ENCODE results near the gene PXYLP1.

PXYLP1 gene

GRCh38 chr3:141273700-141274410 is 42.2 kb downstream of the PXYLP1 start:
- no peak for DNase-seq (ENCODE audit: low read depth)

GRCh38 chr3:141274411-141275031 is 42.9 kb downstream of the PXYLP1 start:
- DNase-seq (ENCODE audit: low read depth): no peak

- DNase-seq (ENCODE audit: low read depth): peak; percentile 89
Measured at GRCh38 chr3:141275032-141275422, 43.4 kb downstream of the PXYLP1 start.

GRCh38 chr3:141275511-141275910 is 43.9 kb downstream of the PXYLP1 start:
- peak; percentile 28 for DNase-seq (ENCODE audit: low read depth)

GRCh38 chr3:141275973-141276372 is 44.3 kb downstream of the PXYLP1 start:
- DNase-seq (ENCODE audit: low read depth): peak; percentile 74

- DNase-seq (ENCODE audit: low read depth): no peak
Measured at GRCh38 chr3:141276398-141276797, 44.8 kb downstream of the PXYLP1 start.

GRCh38 chr3:141277451-141277850 is 45.8 kb downstream of the PXYLP1 start:
- DNase-seq (ENCODE audit: low read depth): no peak

GRCh38 chr3:141278196-141279076 is 46.8 kb downstream of the PXYLP1 start:
- peak; percentile 50 for DNase-seq (ENCODE audit: low read depth)

- peak; percentile 21 for DNase-seq (ENCODE audit: low read depth)
Measured at GRCh38 chr3:141279077-141279967, 47.7 kb downstream of the PXYLP1 start.

GRCh38 chr3:141280086-141280485 is 48.5 kb downstream of the PXYLP1 start:
- DNase-seq (ENCODE audit: low read depth): peak; percentile 93

GRCh38 chr3:141280690-141281089 is 49.1 kb downstream of the PXYLP1 start:
- DNase-seq (ENCODE audit: low read depth): peak; percentile 30

GRCh38 chr3:141285570-141285969 is 53.9 kb downstream of the PXYLP1 start:
- DNase-seq (ENCODE audit: low read depth): no peak

GRCh38 chr3:141286856-141287255 is 55.2 kb downstream of the PXYLP1 start:
- DNase-seq (ENCODE audit: low read depth): no peak

- DNase-seq (ENCODE audit: low read depth): no peak
Measured at GRCh38 chr3:141287326-141287725, 55.7 kb downstream of the PXYLP1 start.

- DNase-seq (ENCODE audit: low read depth): no peak
Measured at GRCh38 chr3:141288336-141288990, 56.8 kb downstream of the PXYLP1 start.

GRCh38 chr3:141289228-141289772 is 57.7 kb downstream of the PXYLP1 start:
- peak; percentile 35 for DNase-seq (ENCODE audit: low read depth)

- no peak for DNase-seq (ENCODE audit: low read depth)
Measured at GRCh38 chr3:141291559-141292355, 60.1 kb downstream of the PXYLP1 start.

- DNase-seq (ENCODE audit: low read depth): no peak
Measured at GRCh38 chr3:141292356-141293058, 60.9 kb downstream of the PXYLP1 start.

- DNase-seq (ENCODE audit: low read depth): no peak
Measured at GRCh38 chr3:141294301-141294700, 62.7 kb downstream of the PXYLP1 start.
